B cell (primary cell): ENCODE data around the gene ARHGAP26. TPM values are rescaled to one million over a fixed set of nuclear protein-coding genes. Genes with fewer than 3 reads are reported as not detected.

Experiments used
- ATAC-seq: fragments of 200-7000 bp; cut with Tn5 transposase; one replicate; pipeline ENCODE4 v1.10.0; 2021; ENCODE audit warnings: low read depth, mild to moderate bottlenecking, moderate number of reproducible peaks, moderate library complexity
- CTCF ChIA-PET: fragments of 350-600 bp; sonication (Branson Sonifier 250); formaldehyde crosslinking; loops from one replicate; lab custom pipeline; 2021; ENCODE audit warnings: antibody characterized with exemption, inconsistent platforms; lab: Charles Lee
- POLR2A ChIA-PET: fragments of 350-600 bp; sonication (Branson Sonifier 250); formaldehyde crosslinking; loops from one replicate; lab custom pipeline; 2021; ENCODE audit warnings: antibody characterized with exemption; lab: Charles Lee
- DNase-seq: peaks from one replicate; pipeline ENCODE4 v3.0.0; 2013
- H2AFZ ChIP-seq: 2 replicates; pipeline ENCODE4 v1.6.1; 2012; ENCODE audit warnings: mild to moderate bottlenecking, low read depth, low read length; ENCODE audit not compliant: insufficient read depth, poor library complexity, severe bottlenecking
- H3K27ac ChIP-seq, 2 donors: 1 replicate in 1 of 2; 2 replicates in 1 of 2; pipeline ENCODE4 v1.5.1; 2012 to 2013; ENCODE audit warnings: low read length in 2 of 2, mild to moderate bottlenecking in 2 of 2, moderate library complexity in 1 of 2
- H3K27me3 ChIP-seq, 4 experiments: fragments of 200-600 bp in 1 of 4; sonication (generic) in 1 of 4; replicated peaks in 1 of 4; 1 replicate in 2 of 4; 2 replicates in 2 of 4; pipeline versions ENCODE4 v1.6.1 to v1.7.0; 2013 to 2016; ENCODE audit warnings: low read length in 3 of 4, mild to moderate bottlenecking in 2 of 4, mixed read lengths in 1 of 4, moderate library complexity in 1 of 4; ENCODE audit not compliant: insufficient read depth in 4 of 4, control insufficient read depth in 3 of 4; ENCODE audit errors: control extremely low read depth in 1 of 4
- H3K36me3 ChIP-seq, 2 experiments: replicated peaks in 1 of 2; 1 replicate in 1 of 2; 2 replicates in 1 of 2; pipeline versions ENCODE4 v1.6.1 to v1.7.1; 2013; ENCODE audit warnings: low read length in 1 of 2; ENCODE audit not compliant: insufficient read depth in 2 of 2, control insufficient read depth in 1 of 2; ENCODE audit errors: control extremely low read depth in 1 of 2, extremely low read depth in 1 of 2
- H3K4me1 ChIP-seq, 2 donors: fragments of 200-600 bp in 1 of 2; sonication (generic) in 1 of 2; 1 replicate in 1 of 2; 2 replicates in 1 of 2; pipeline versions ENCODE4 v1.5.1 to v1.6.1; 2013 to 2017; ENCODE audit warnings: low read length in 2 of 2; ENCODE audit not compliant: control insufficient read depth in 2 of 2, insufficient read depth in 2 of 2
- H3K4me2 ChIP-seq: replicated peaks from 2 replicates; pipeline ENCODE3; 2012; ENCODE audit warnings: mild to moderate bottlenecking, low read depth, low read length; ENCODE audit not compliant: poor library complexity, severe bottlenecking
- H3K4me3 ChIP-seq, 5 experiments: fragments of 200-600 bp in 1 of 5; sonication (generic) in 1 of 5; 1 replicate in 3 of 5; 2 replicates in 2 of 5; pipeline versions ENCODE4 v1.5.1 to v1.7.0; 2011 to 2016; ENCODE audit warnings: low read length in 4 of 5, mild to moderate bottlenecking in 4 of 5, low read depth in 2 of 5, control low read depth in 1 of 5, moderate library complexity in 1 of 5; ENCODE audit not compliant: insufficient read depth in 1 of 5; ENCODE audit errors: control extremely low read depth in 1 of 5, extremely low read depth in 1 of 5
- H3K79me2 ChIP-seq: fragments of 200-600 bp; sonication (generic); one replicate; pipeline ENCODE4 v1.6.0; 2016; ENCODE audit warnings: low read length; ENCODE audit not compliant: control insufficient read depth, insufficient read depth
- H3K9ac ChIP-seq: fragments of 200-600 bp; sonication (generic); 2 replicates; pipeline ENCODE4 v1.6.1; 2017; ENCODE audit warnings: mild to moderate bottlenecking, low read length, moderate library complexity
- H3K9me3 ChIP-seq, 3 donors: one replicate each; pipeline versions ENCODE4 v1.6.1 to v1.7.1; 2013; ENCODE audit warnings: low read length in 2 of 3; ENCODE audit not compliant: control insufficient read depth in 2 of 3, insufficient read depth in 1 of 3; ENCODE audit errors: control extremely low read depth in 1 of 3
- H4K20me1 ChIP-seq: 2 replicates; pipeline ENCODE4 v1.6.0; 2012; ENCODE audit warnings: mild to moderate bottlenecking, low read length; ENCODE audit not compliant: insufficient read depth, control insufficient read depth, poor library complexity, severe bottlenecking
- H3K27ac Mint-ChIP-seq: one replicate; pipeline ENCODE4 v1.8.0; 2021; ENCODE audit warnings: mixed read lengths
- H3K27me3 Mint-ChIP-seq: one replicate; pipeline ENCODE4 v1.8.0; 2021; ENCODE audit warnings: mixed read lengths
- H3K4me1 Mint-ChIP-seq: one replicate; pipeline ENCODE4 v1.8.0; 2021; ENCODE audit warnings: mixed read lengths
- H3K4me3 Mint-ChIP-seq: one replicate; pipeline ENCODE4 v1.8.0; 2021; ENCODE audit warnings: mixed read lengths
- H3K9me3 Mint-ChIP-seq: one replicate; pipeline ENCODE4 v1.8.0; 2022; ENCODE audit warnings: mixed read lengths; ENCODE audit not compliant: insufficient read depth
- CTCF ChIP-seq: fragments of 200-600 bp; IDR thresholded peaks from one replicate; pipeline ENCODE4 v1.8.0; 2022; ENCODE audit warnings: antibody characterized with exemption, mild to moderate bottlenecking
- EZH2 ChIP-seq: IDR thresholded peaks from 2 replicates; pipeline ENCODE4 v1.6.1; 2012; ENCODE audit warnings: borderline replicate concordance, low read depth, mild to moderate bottlenecking, moderate library complexity, low read length; ENCODE audit not compliant: insufficient read depth, poor library complexity, severe bottlenecking
- WGBS: methylation state at CpG from one replicate; pipeline ENCODE4 v1.1.5; 2013; ENCODE audit warnings: missing lambda C conversion rate; ENCODE audit not compliant: insufficient coverage; 5-methylcytosine and 5-hydroxymethylcytosine counted together
- intact Hi-C: fragments of 100-400 bp; cut with micrococcal nuclease; formaldehyde crosslinking; loops from one replicate; pipeline ENCODE4 v1.10.0; 2022
- polyA plus RNA-seq: library from polyadenylated mRNA; depleted of rRNA; stranded (reverse); fragments of >200 nt; gene quantifications from 2 replicates; pipeline ENCODE4 v1.2.3, GENCODE V29; 2012
- total RNA-seq, 2 donors: library from RNA; stranded (reverse); fragments of 120-200 nt in 1 of 2; gene quantifications; 1 replicate in 1 of 2; 2 replicates in 1 of 2; pipeline versions ENCODE4 v1.2.3 to v1.2.4, GENCODE V29; 2013 to 2022

The ARHGAP26 gene
- total and polyA plus RNA-seq, 2 donors (not counting 1 experiment from before 2014, with no cell fraction given), result 1.8 to 22.5 TPM

- intact Hi-C loops, result no loop called here
- no peaks in the 10 kb centered on the region for H3K36me3 ChIP-seq
- Mint-ChIP-seq H3K27me3 (no peaks in the 10 kb centered on the region), H3K4me3 (no peak overlapping the region), H3K4me1 (no peaks in the 10 kb centered on the region), H3K9me3 (no peaks in the 10 kb centered on the region), H3K27ac (no peak overlapping the region)
- H3K27me3 ChIP-seq, result no peaks in the 10 kb centered on the region
- ChIA-PET POLR2A (no interaction called here), CTCF (interaction anchor here (0.9 to 9.7 kb wide), 2 partner anchors 123 to 860 kb away, joined by 3 to 343 read pairs; partner anchors contain the start of gene GNPDA1)
- no peak overlapping the region for H3K27ac ChIP-seq
- no peaks in the 10 kb centered on the region for H3K4me1 ChIP-seq
- H3K9ac ChIP-seq, result no peak overlapping the region
- 67% methylated on average over 1 of the region's 3 CpGs for WGBS
- peaks cover 8% of the 10 kb centered on the region for H3K79me2 ChIP-seq
- no peak for ATAC-seq
- peaks cover 4% of the 10 kb centered on the region for H4K20me1 ChIP-seq
- no peak overlapping the region for H2AFZ ChIP-seq
- H3K4me2 ChIP-seq, result no peak overlapping the region
- H3K9me3 ChIP-seq, result no peaks in the 10 kb centered on the region
- H3K4me3 ChIP-seq, result no peak overlapping the region
- no peak for DNase-seq
- TF ChIP-seq CTCF, result no peak
- no peak for TF ChIP-seq EZH2
These were observed 102.6 kb downstream of the ARHGAP26 start for GRCh38 chr5:142872795-142873194.

GRCh38 chr5:142873831-142874230, 103.7 kb downstream of the ARHGAP26 start:
- 80% methylated on average over 2 of the region's 5 CpGs for WGBS

More at GRCh38 chr5:142873831-142874230, 103.7 kb downstream of the ARHGAP26 start:
- no peak overlapping the region for H3K27ac Mint-ChIP-seq
- H3K27me3 ChIP-seq, result no peaks in the 10 kb centered on the region
- H3K36me3 ChIP-seq, result no peaks in the 10 kb centered on the region
- ChIA-PET POLR2A (no interaction called here), CTCF (interaction anchor here (0.8 to 9.7 kb wide), 4 partner anchors 13 to 549 kb away, joined by 3 to 343 read pairs (median 6); partner anchors contain the start of gene SPRY4)
- H3K79me2 ChIP-seq, result no peaks in the 10 kb centered on the region
- no peak overlapping the region for H3K4me3 Mint-ChIP-seq
- TF ChIP-seq CTCF (no peak), EZH2 (no peak)
- no peak overlapping the region for H3K9ac ChIP-seq
- H4K20me1 ChIP-seq, result no peaks in the 10 kb centered on the region
- H3K4me1 ChIP-seq, result no peaks in the 10 kb centered on the region
- H3K27ac ChIP-seq, result no peak overlapping the region
- no peak overlapping the region for H2AFZ ChIP-seq
- H3K4me3 ChIP-seq, result no peak overlapping the region
- no peaks in the 10 kb centered on the region for H3K9me3 ChIP-seq
- H3K4me2 ChIP-seq, result no peak overlapping the region
- intact Hi-C loops, result no loop called here
- ATAC-seq, result no peak
- no peaks in the 10 kb centered on the region for H3K9me3 Mint-ChIP-seq
- DNase-seq, result no peak
- no peaks in the 10 kb centered on the region for H3K4me1 Mint-ChIP-seq
- H3K27me3 Mint-ChIP-seq, result no peaks in the 10 kb centered on the region
